HG03354 (cell line): Measurements from ENCODE around the gene TBC1D25.

Source experiments
- ATAC-seq: cut with Tn5 transposase; IDR thresholded peaks from one replicate; pipeline ENCODE4 v1.9.1; 2021; ENCODE audit warnings: mild to moderate bottlenecking; ENCODE audit not compliant: unreplicated experiment, poor library complexity, severe bottlenecking

Gene TBC1D25

GRCh38 chrX:48597353-48598264 is 58.1 kb downstream of the TBC1D25 start, which contains the start of gene WDR13:
WDR13 (plus strand) TSS chrX:48597492; CDS start chrX:48597997, 505 bp downstream.
- peak; percentile 70 for ATAC-seq

- ATAC-seq, result no peak
Observed at GRCh38 chrX:48598614-48599013, 59.1 kb downstream of the TBC1D25 start.

GRCh38 chrX:48599341-48599740 is 59.8 kb downstream of the TBC1D25 start:
- ATAC-seq, result no peak

- no peak for ATAC-seq
Observed at GRCh38 chrX:48600226-48600625, 60.7 kb downstream of the TBC1D25 start.

GRCh38 chrX:48601741-48602394 is 62.4 kb downstream of the TBC1D25 start:
- no peak for ATAC-seq

- no peak for ATAC-seq
Observed at GRCh38 chrX:48604701-48605100, 65.2 kb downstream of the TBC1D25 start.

GRCh38 chrX:48606091-48606490 is 66.6 kb downstream of the TBC1D25 start:
- no peak for ATAC-seq

GRCh38 chrX:48611703-48612102 is 72.2 kb downstream of the TBC1D25 start:
- ATAC-seq, result no peak
